H9 (cell line): ENCODE measurements around the gene AMMECR1L. TPM values are rescaled to one million over a fixed set of nuclear protein-coding genes. Genes with fewer than 3 reads are reported as not detected.

Experiments
- DNase-seq: peaks from one replicate; pipeline ENCODE4 v3.0.0-alpha.2; 2017
- H2AFZ ChIP-seq: one replicate; pipeline ENCODE4 v1.6.1; 2013; ENCODE audit warnings: mild to moderate bottlenecking, low read length, control low read depth, moderate library complexity
- H2AK5ac ChIP-seq: 2 replicates; pipeline ENCODE4 v1.6.1; 2013; ENCODE audit warnings: low read length, control low read depth, mixed read lengths; ENCODE audit not compliant: insufficient read length
- H2BK120ac ChIP-seq: one replicate; pipeline ENCODE4 v1.6.1; 2013; ENCODE audit warnings: low read depth, mild to moderate bottlenecking, low read length, control low read depth, inconsistent platforms; ENCODE audit not compliant: poor library complexity, severe bottlenecking
- H2BK12ac ChIP-seq: 2 replicates; pipeline ENCODE4 v1.6.1; 2013; ENCODE audit warnings: low read length, control low read depth, mixed read lengths, low read depth; ENCODE audit not compliant: insufficient read length
- H2BK15ac ChIP-seq: 2 replicates; pipeline ENCODE4 v1.6.1; 2013; ENCODE audit warnings: low read depth, low read length, control low read depth
- H2BK20ac ChIP-seq: one replicate; pipeline ENCODE4 v1.6.1; 2013; ENCODE audit warnings: low read depth, mild to moderate bottlenecking, low read length, control low read depth, inconsistent platforms; ENCODE audit not compliant: poor library complexity, severe bottlenecking
- H2BK5ac ChIP-seq: 2 replicates; pipeline ENCODE4 v1.6.1; 2013; ENCODE audit warnings: low read length, control low read depth, mixed read lengths; ENCODE audit not compliant: insufficient read length
- H3K14ac ChIP-seq: 2 replicates; pipeline ENCODE4 v1.6.1; 2013; ENCODE audit warnings: low read length, control low read depth; ENCODE audit not compliant: insufficient read depth
- H3K18ac ChIP-seq: 2 replicates; pipeline ENCODE4 v1.6.1; 2013; ENCODE audit warnings: low read depth, mild to moderate bottlenecking, mixed read lengths, low read length, control low read depth; ENCODE audit not compliant: insufficient read length
- H3K23ac ChIP-seq: 2 replicates; pipeline ENCODE4 v1.6.1; 2013; ENCODE audit warnings: low read length, control low read depth, mixed read lengths, low read depth; ENCODE audit not compliant: insufficient read length
- H3K23me2 ChIP-seq: 2 replicates; pipeline ENCODE4 v1.6.1; 2013; ENCODE audit warnings: low read depth, mild to moderate bottlenecking, mixed read lengths, low read length, control low read depth; ENCODE audit not compliant: insufficient read length, poor library complexity, severe bottlenecking
- H3K27ac ChIP-seq: 2 replicates; pipeline ENCODE4 v1.5.1; 2013; ENCODE audit warnings: low read length, control low read depth, mixed read lengths, low read depth; ENCODE audit not compliant: insufficient read length
- H3K27me3 ChIP-seq: 2 replicates; pipeline ENCODE4 v1.6.1; 2013; ENCODE audit warnings: low read length, control low read depth, inconsistent platforms; ENCODE audit not compliant: insufficient read depth
- H3K4ac ChIP-seq: 2 replicates; pipeline ENCODE4 v1.6.1; 2013; ENCODE audit warnings: low read depth, mild to moderate bottlenecking, control low read depth, inconsistent platforms, low read length, moderate library complexity
- H3K4me1 ChIP-seq: 2 replicates; pipeline ENCODE4 v1.6.1; 2013; ENCODE audit warnings: low read length, control low read depth, inconsistent platforms; ENCODE audit not compliant: insufficient read depth
- H3K4me2 ChIP-seq: 2 replicates; pipeline ENCODE4 v1.6.1; 2013; ENCODE audit warnings: low read length, control low read depth, mixed read lengths; ENCODE audit not compliant: insufficient read length, insufficient read depth
- H3K56ac ChIP-seq: 2 replicates; pipeline ENCODE4 v1.6.1; 2013; ENCODE audit warnings: low read depth, mild to moderate bottlenecking, mixed read lengths, low read length, control low read depth; ENCODE audit not compliant: insufficient read length
- H3K79me1 ChIP-seq: 2 replicates; pipeline ENCODE4 v1.6.1; 2013; ENCODE audit warnings: low read depth, mild to moderate bottlenecking, moderate library complexity, low read length, control low read depth, inconsistent platforms; ENCODE audit not compliant: insufficient read depth, poor library complexity, severe bottlenecking
- H3K79me2 ChIP-seq: 2 replicates; pipeline ENCODE4 v1.6.1; 2013; ENCODE audit warnings: low read length, control low read depth, inconsistent platforms; ENCODE audit not compliant: insufficient read depth
- H3K9ac ChIP-seq: 2 replicates; pipeline ENCODE4 v1.6.1; 2013; ENCODE audit warnings: low read length, control low read depth, mixed read lengths; ENCODE audit not compliant: insufficient read length; ENCODE audit errors: extremely low read depth
- H3K9me3 ChIP-seq: one replicate; pipeline ENCODE4 v1.6.1; 2013; ENCODE audit warnings: low read depth, low read length, inconsistent platforms; ENCODE audit not compliant: control insufficient read depth
- H3T11ph ChIP-seq: one replicate; pipeline ENCODE4 v1.6.1; 2013; ENCODE audit warnings: mild to moderate bottlenecking, low read length, control low read depth, inconsistent platforms
- H4K20me1 ChIP-seq: one replicate; pipeline ENCODE4 v1.6.1; 2013; ENCODE audit not compliant: control insufficient read depth, insufficient read length, insufficient read depth
- H4K5ac ChIP-seq: 2 replicates; pipeline ENCODE4 v1.6.1; 2013; ENCODE audit warnings: low read depth, mild to moderate bottlenecking, mixed read lengths, low read length, control low read depth; ENCODE audit not compliant: insufficient read length
- H4K8ac ChIP-seq: replicated peaks from 2 replicates; pipeline ENCODE4 v1.6.1; 2013; ENCODE audit warnings: low read length, control low read depth, mixed read lengths, low read depth; ENCODE audit not compliant: insufficient read length
- H4K91ac ChIP-seq: 2 replicates; pipeline ENCODE4 v1.6.1; 2013; ENCODE audit warnings: low read depth, mild to moderate bottlenecking, moderate library complexity, mixed read lengths, low read length, control low read depth; ENCODE audit not compliant: insufficient read length
- H3K27ac Mint-ChIP-seq, 3 experiments: 2 replicates in 2 of 3; 3 replicates in 1 of 3; pipeline ENCODE4 v1.8.0; 2020 to 2021; ENCODE audit warnings: mixed read lengths in 3 of 3, mild to moderate bottlenecking in 1 of 3, moderate library complexity in 1 of 3
- H3K27me3 Mint-ChIP-seq: 2 replicates; pipeline ENCODE4 v1.8.0; 2021; ENCODE audit warnings: low read depth, mild to moderate bottlenecking, moderate library complexity, mixed read lengths
- H3K36me3 Mint-ChIP-seq, 3 experiments: 2 replicates in 2 of 3; 3 replicates in 1 of 3; pipeline ENCODE4 v1.8.0; 2020 to 2021; ENCODE audit warnings: low read depth in 3 of 3, mixed read lengths in 3 of 3; ENCODE audit not compliant: insufficient read depth in 1 of 3
- H3K4me1 Mint-ChIP-seq, 2 experiments: 2 replicates each; pipeline ENCODE4 v1.8.0; 2020; ENCODE audit warnings: mixed read lengths in 2 of 2
- H3K4me3 Mint-ChIP-seq, 2 experiments: 2 replicates in 1 of 2; 3 replicates in 1 of 2; pipeline ENCODE4 v1.8.0; 2020 to 2021; ENCODE audit warnings: mild to moderate bottlenecking in 2 of 2, mixed read lengths in 2 of 2, moderate library complexity in 1 of 2
- H3K9me3 Mint-ChIP-seq, 2 experiments: 2 replicates in 1 of 2; 3 replicates in 1 of 2; pipeline ENCODE4 v1.8.0; 2020; ENCODE audit warnings: mild to moderate bottlenecking in 2 of 2, mixed read lengths in 2 of 2, moderate library complexity in 1 of 2
- WGBS: extraction: QIAGEN DNeasy Blood & Tissue Kit; methylation state at CpG from one replicate; pipeline ENCODE4 v1.1.7; 2013; ENCODE audit warnings: missing lambda C conversion rate, low lambda C conversion rate, mixed read lengths; ENCODE audit not compliant: insufficient read length; ENCODE audit errors: extremely low coverage; 5-methylcytosine and 5-hydroxymethylcytosine counted together
- total RNA-seq: library from RNA; stranded (reverse); gene quantifications from 2 replicates; pipeline ENCODE4 v1.2.1, GENCODE V29; 2021
- TF ChIP-seq, protein P1 (sequence below): fragments of 200-600 bp; sonication (generic); conservative IDR thresholded peaks from 3 replicates; pipeline ENCODE4 v1.8.0; 2021; ENCODE audit warnings: antibody characterized with exemption, mild to moderate bottlenecking

Gene AMMECR1L
- total RNA-seq, 1 experiment from 2014 or later = 20.0 TPM

DNA sequence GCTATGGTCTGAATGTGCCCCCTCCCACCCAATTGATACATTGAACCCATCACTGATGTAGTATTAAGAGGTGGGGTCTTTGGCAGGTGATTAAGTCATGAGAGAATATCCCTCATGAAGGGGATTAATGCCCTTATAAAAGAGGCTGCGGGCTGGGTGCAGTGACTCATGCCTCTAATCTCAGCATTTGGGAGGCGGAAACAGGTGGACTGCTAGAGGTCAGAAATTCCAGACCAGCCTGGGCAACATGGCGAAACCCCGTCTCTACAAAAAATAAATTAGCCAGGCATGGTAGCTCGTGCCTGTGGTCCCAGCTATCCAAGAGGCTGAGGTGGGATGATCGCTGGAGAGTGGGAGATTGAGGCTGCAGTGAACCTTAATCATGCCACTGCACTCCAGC is 42.1 kb downstream of the AMMECR1L start:
- H3K14ac ChIP-seq = no peak overlapping the region
- no peak overlapping the region for H3K9ac ChIP-seq
- H3K4me1 Mint-ChIP-seq = no peaks in the 10 kb centered on the region
- no peak overlapping the region for H2BK15ac ChIP-seq
- no peak overlapping the region for H3K56ac ChIP-seq
- no peaks in the 10 kb centered on the region for H3K79me1 ChIP-seq
- no peaks in the 10 kb centered on the region for H3K79me2 ChIP-seq
- TF ChIP-seq, protein P1, sequence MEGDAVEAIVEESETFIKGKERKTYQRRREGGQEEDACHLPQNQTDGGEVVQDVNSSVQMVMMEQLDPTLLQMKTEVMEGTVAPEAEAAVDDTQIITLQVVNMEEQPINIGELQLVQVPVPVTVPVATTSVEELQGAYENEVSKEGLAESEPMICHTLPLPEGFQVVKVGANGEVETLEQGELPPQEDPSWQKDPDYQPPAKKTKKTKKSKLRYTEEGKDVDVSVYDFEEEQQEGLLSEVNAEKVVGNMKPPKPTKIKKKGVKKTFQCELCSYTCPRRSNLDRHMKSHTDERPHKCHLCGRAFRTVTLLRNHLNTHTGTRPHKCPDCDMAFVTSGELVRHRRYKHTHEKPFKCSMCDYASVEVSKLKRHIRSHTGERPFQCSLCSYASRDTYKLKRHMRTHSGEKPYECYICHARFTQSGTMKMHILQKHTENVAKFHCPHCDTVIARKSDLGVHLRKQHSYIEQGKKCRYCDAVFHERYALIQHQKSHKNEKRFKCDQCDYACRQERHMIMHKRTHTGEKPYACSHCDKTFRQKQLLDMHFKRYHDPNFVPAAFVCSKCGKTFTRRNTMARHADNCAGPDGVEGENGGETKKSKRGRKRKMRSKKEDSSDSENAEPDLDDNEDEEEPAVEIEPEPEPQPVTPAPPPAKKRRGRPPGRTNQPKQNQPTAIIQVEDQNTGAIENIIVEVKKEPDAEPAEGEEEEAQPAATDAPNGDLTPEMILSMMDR = no peak
- no peak overlapping the region for H3K4ac ChIP-seq
- no peak overlapping the region for H3T11ph ChIP-seq
- no peak overlapping the region for H4K91ac ChIP-seq
- no peaks in the 10 kb centered on the region for H3K23me2 ChIP-seq
- no peaks in the 10 kb centered on the region for H3K4me1 ChIP-seq
- no peaks in the 10 kb centered on the region for H3K27me3 ChIP-seq
- no peaks in the 10 kb centered on the region for H3K9me3 ChIP-seq
- no CpG with 5 or more reads among the region's 6 CpGs for WGBS
- DNase-seq = no peak
- no peak overlapping the region for H3K18ac ChIP-seq
- H3K4me3 Mint-ChIP-seq = no peak overlapping the region
- H2BK5ac ChIP-seq = no peak overlapping the region
- H2BK120ac ChIP-seq = no peak overlapping the region
- H2BK20ac ChIP-seq = no peak overlapping the region
- no peak overlapping the region for H3K4me2 ChIP-seq
- H4K20me1 ChIP-seq = no peaks in the 10 kb centered on the region
- H3K27ac Mint-ChIP-seq = no peak overlapping the region; a peak in 1 of 7 replicates
- H3K23ac ChIP-seq = no peak overlapping the region
- no peak overlapping the region for H2AK5ac ChIP-seq
- H4K5ac ChIP-seq = no peak overlapping the region
- peaks cover 23 to 38% (median 37%) of the 10 kb centered on the region in 3 experiments; a peak in 6 of 7 replicates for H3K36me3 Mint-ChIP-seq
- H2BK12ac ChIP-seq = no peak overlapping the region
- H3K27ac ChIP-seq = no peak overlapping the region
- H3K9me3 Mint-ChIP-seq = no peaks in the 10 kb centered on the region
- no peak overlapping the region for H2AFZ ChIP-seq
- H4K8ac ChIP-seq = no peak overlapping the region
- no peaks in the 10 kb centered on the region; the same call in 1 of the 2 replicates for H3K27me3 Mint-ChIP-seq
